CD8-positive, alpha-beta memory T cell (primary cell): ENCODE measurements around the gene IQGAP1. TPM values are rescaled to one million over a fixed set of nuclear protein-coding genes. Genes with fewer than 3 reads are reported as not detected.

Experiments used
- CTCF ChIA-PET: fragments of 350-600 bp; sonication (Branson Sonifier 250); formaldehyde crosslinking; loops from one replicate; lab custom pipeline; 2021; ENCODE audit warnings: antibody characterized with exemption; lab: Charles Lee
- POLR2A ChIA-PET: fragments of 350-600 bp; sonication (Branson Sonifier 250); formaldehyde crosslinking; loops from one replicate; lab custom pipeline; 2021; ENCODE audit warnings: antibody characterized with exemption; lab: Charles Lee
- DNase-seq, 5 donors: peaks; one replicate each; pipeline versions ENCODE4 v3.0.0 to v3.0.0-alpha.2; 2020 to 2022; ENCODE audit warnings: mixed read lengths in 1 of 5
- H3K27ac ChIP-seq: one replicate; pipeline ENCODE4 v1.7.0; 2013; ENCODE audit warnings: low read depth, mild to moderate bottlenecking, low read length, moderate library complexity
- H3K27me3 ChIP-seq: 2 replicates; pipeline ENCODE4 v1.7.0; 2013; ENCODE audit warnings: low read length, mild to moderate bottlenecking; ENCODE audit not compliant: insufficient read depth, poor library complexity, severe bottlenecking
- H3K36me3 ChIP-seq: 2 replicates; pipeline ENCODE4 v1.7.0; 2013; ENCODE audit warnings: mild to moderate bottlenecking, low read length, moderate library complexity; ENCODE audit not compliant: insufficient read depth
- H3K4me1 ChIP-seq: 2 replicates; pipeline ENCODE4 v1.7.0; 2013; ENCODE audit warnings: mild to moderate bottlenecking, low read length, moderate library complexity; ENCODE audit not compliant: insufficient read depth
- H3K4me3 ChIP-seq: 2 replicates; pipeline ENCODE4 v1.7.0; 2013; ENCODE audit warnings: mild to moderate bottlenecking, low read length
- H3K9me3 ChIP-seq: 2 replicates; pipeline ENCODE4 v1.7.0; 2013; ENCODE audit warnings: mild to moderate bottlenecking, low read length
- H3K27ac Mint-ChIP-seq, 8 donors: one replicate each; pipeline ENCODE4 v1.8.0; 2020 to 2021; ENCODE audit warnings: mixed read lengths in 8 of 8, mild to moderate bottlenecking in 6 of 8, inconsistent platforms in 3 of 8, moderate library complexity in 3 of 8
- H3K27me3 Mint-ChIP-seq, 2 donors: one replicate each; pipeline ENCODE4 v1.8.0; 2020 to 2021; ENCODE audit warnings: mixed read lengths in 2 of 2, mild to moderate bottlenecking in 1 of 2, moderate library complexity in 1 of 2
- H3K36me3 Mint-ChIP-seq, 3 donors: one replicate each; pipeline ENCODE4 v1.8.0; 2020 to 2021; ENCODE audit warnings: mixed read lengths in 3 of 3, inconsistent platforms in 1 of 3, mild to moderate bottlenecking in 1 of 3
- H3K4me1 Mint-ChIP-seq, 3 donors: one replicate each; pipeline ENCODE4 v1.8.0; 2020 to 2021; ENCODE audit warnings: mixed read lengths in 3 of 3, inconsistent platforms in 1 of 3, mild to moderate bottlenecking in 1 of 3
- H3K4me3 Mint-ChIP-seq, 7 donors: one replicate each; pipeline ENCODE4 v1.8.0; 2020 to 2021; ENCODE audit warnings: mixed read lengths in 7 of 7, mild to moderate bottlenecking in 6 of 7, moderate library complexity in 4 of 7, inconsistent platforms in 2 of 7
- H3K9me3 Mint-ChIP-seq, 5 donors: one replicate each; pipeline ENCODE4 v1.8.0; 2020 to 2022; ENCODE audit warnings: mixed read lengths in 5 of 5, mild to moderate bottlenecking in 3 of 5, moderate library complexity in 2 of 5, inconsistent platforms in 1 of 5
- polyA plus RNA-seq: library from polyadenylated mRNA; unstranded; fragments of 300-500 nt; fragmentation: Illumina TruSeq; gene quantifications from one replicate; pipeline ENCODE4 v1.2.3, GENCODE V29; 2021
- total RNA-seq, 2 experiments: library from RNA; stranded (reverse); gene quantifications; one replicate each; pipeline ENCODE4 v1.2.3, GENCODE V29; 2021

IQGAP1 gene
- total and polyA plus RNA-seq, 3 experiments from 2014 or later = 151 to 176 (median 173) TPM

GRCh38 chr15:90442423-90442822 lies 54.4 kb downstream of the IQGAP1 start:
- peaks cover 16 to 26% (median 17%) of the 10 kb centered on the region in 3 donors for H3K4me1 Mint-ChIP-seq
- H3K36me3 ChIP-seq = peaks cover 17% of the 10 kb centered on the region
- H3K4me1 ChIP-seq = no peaks in the 10 kb centered on the region
- POLR2A ChIA-PET = no interaction called here
- H3K27me3 ChIP-seq = no peaks in the 10 kb centered on the region
- H3K9me3 ChIP-seq = no peaks in the 10 kb centered on the region
- H3K36me3 Mint-ChIP-seq = peaks cover 6 to 78% (median 18%) of the 10 kb centered on the region in 3 donors
- H3K27ac Mint-ChIP-seq = no peak overlapping the region
- DNase-seq = no peak
- H3K27me3 Mint-ChIP-seq = no peaks in the 10 kb centered on the region
- H3K27ac ChIP-seq = no peak overlapping the region
- no peak overlapping the region for H3K4me3 ChIP-seq
- CTCF ChIA-PET = interaction anchor here (1.0 kb wide), 1 partner anchor 9 kb away, joined by 3 read pairs; no protein-coding TSS in a partner anchor
- no peak overlapping the region for H3K4me3 Mint-ChIP-seq
- H3K9me3 Mint-ChIP-seq = no peaks in the 10 kb centered on the region

GRCh38 chr15:90449206-90449735 lies 61.2 kb downstream of the IQGAP1 start:
- no peak for DNase-seq
- Histone ChIP-seq H3K27ac (no peak overlapping the region), H3K9me3 (no peaks in the 10 kb centered on the region), H3K27me3 (no peaks in the 10 kb centered on the region), H3K4me3 (no peak overlapping the region), H3K36me3 (peaks cover 40% of the 10 kb centered on the region), H3K4me1 (no peaks in the 10 kb centered on the region)
- no peak overlapping the region for H3K4me3 Mint-ChIP-seq
- ChIA-PET POLR2A (interaction anchor here (0.6 kb wide), 1 partner anchor 137 kb away, joined by 10 read pairs; no protein-coding TSS in a partner anchor), CTCF (interaction anchor here (0.7 to 2.1 kb wide), 2 partner anchors 88 to 129 kb away, joined by 3 to 8 read pairs; no protein-coding TSS in a partner anchor)
- no peaks in the 10 kb centered on the region for H3K9me3 Mint-ChIP-seq
- peaks cover 19 to 91% (median 37%) of the 10 kb centered on the region in 3 donors for H3K36me3 Mint-ChIP-seq
- H3K27me3 Mint-ChIP-seq = peaks cover 0 to 1% of the 10 kb centered on the region in 2 donors
- peaks cover 4 to 20% (median 8%) of the 10 kb centered on the region in 3 donors for H3K4me1 Mint-ChIP-seq
- H3K27ac Mint-ChIP-seq = peak overlapping the region in 1 of 8 donors; percentile 74

GRCh38 chr15:90451053-90451850 lies 63.2 kb downstream of the IQGAP1 start:
- H3K27ac Mint-ChIP-seq = peak overlapping the region in 2 of 8 donors; percentile 35 to 57
- CTCF ChIA-PET = interaction anchor here (1.0 to 3.0 kb wide), 6 partner anchors 8 to 179 kb away, joined by 3 to 7 read pairs (median 4); no protein-coding TSS in a partner anchor

GRCh38 chr15:90456236-90456635 lies 68.2 kb downstream of the IQGAP1 start:
- no peaks in the 10 kb centered on the region for H3K4me1 ChIP-seq
- no peaks in the 10 kb centered on the region for H3K27me3 Mint-ChIP-seq
- H3K36me3 Mint-ChIP-seq = peaks cover 22 to 92% (median 38%) of the 10 kb centered on the region in 3 donors
- H3K4me3 ChIP-seq = no peak overlapping the region
- no peaks in the 10 kb centered on the region for H3K9me3 ChIP-seq
- ChIA-PET CTCF (no interaction called here), POLR2A (no interaction called here)
- DNase-seq = no peak
- H3K4me1 Mint-ChIP-seq = peaks cover 8 to 21% (median 9%) of the 10 kb centered on the region in 3 donors
- no peaks in the 10 kb centered on the region for H3K27me3 ChIP-seq
- H3K27ac Mint-ChIP-seq = peak overlapping the region in 1 of 8 donors; percentile 61
- no peak overlapping the region for H3K4me3 Mint-ChIP-seq
- H3K27ac ChIP-seq = no peak overlapping the region
- H3K36me3 ChIP-seq = peaks cover 60% of the 10 kb centered on the region
- no peaks in the 10 kb centered on the region for H3K9me3 Mint-ChIP-seq

More at GRCh38 chr15:90451053-90451850, 63.2 kb downstream of the IQGAP1 start:
- DNase-seq = no peak
- Mint-ChIP-seq H3K27me3 (peaks cover 0 to 1% of the 10 kb centered on the region in 2 donors), H3K4me1 (peaks cover 4 to 16% (median 8%) of the 10 kb centered on the region in 3 donors), H3K36me3 (peaks cover 23 to 95% (median 37%) of the 10 kb centered on the region in 3 donors), H3K4me3 (no peak overlapping the region), H3K9me3 (no peaks in the 10 kb centered on the region)
- Histone ChIP-seq H3K9me3 (no peaks in the 10 kb centered on the region), H3K27me3 (no peaks in the 10 kb centered on the region), H3K27ac (no peak overlapping the region), H3K4me1 (no peaks in the 10 kb centered on the region), H3K4me3 (no peak overlapping the region), H3K36me3 (peaks cover 55% of the 10 kb centered on the region)
- POLR2A ChIA-PET = no interaction called here

- Mint-ChIP-seq H3K4me1 (peaks cover 14 to 33% (median 16%) of the 10 kb centered on the region in 3 donors), H3K27ac (peak overlapping the region in 2 of 8 donors; percentile 62 to 70), H3K4me3 (no peak overlapping the region), H3K36me3 (peaks cover 18 to 89% (median 32%) of the 10 kb centered on the region in 3 donors), H3K27me3 (no peaks in the 10 kb centered on the region), H3K9me3 (no peaks in the 10 kb centered on the region)
- Histone ChIP-seq H3K4me1 (no peaks in the 10 kb centered on the region), H3K27ac (no peak overlapping the region), H3K4me3 (no peak overlapping the region), H3K36me3 (peaks cover 48% of the 10 kb centered on the region), H3K9me3 (no peaks in the 10 kb centered on the region), H3K27me3 (no peaks in the 10 kb centered on the region)
- DNase-seq = no peak
- CTCF ChIA-PET = no interaction called here
- POLR2A ChIA-PET = no interaction called here
Measured at GRCh38 chr15:90458061-90458460, 70.0 kb downstream of the IQGAP1 start.

GRCh38 chr15:90459368-90459767 lies 71.3 kb downstream of the IQGAP1 start:
- H3K27me3 Mint-ChIP-seq = no peaks in the 10 kb centered on the region
- peaks cover 14 to 89% (median 20%) of the 10 kb centered on the region in 3 donors for H3K36me3 Mint-ChIP-seq
- DNase-seq = no peak
- H3K27ac Mint-ChIP-seq = peak overlapping the region in 2 of 8 donors; percentile 51 to 59
- ChIA-PET POLR2A (no interaction called here), CTCF (interaction anchor here (0.9 to 1.3 kb wide), 2 partner anchors 81 to 85 kb away, joined by 3 read pairs; no protein-coding TSS in a partner anchor)
- no peak overlapping the region for H3K4me3 ChIP-seq
- H3K4me1 ChIP-seq = no peaks in the 10 kb centered on the region
- no peaks in the 10 kb centered on the region for H3K9me3 Mint-ChIP-seq
- peaks cover 14 to 31% (median 16%) of the 10 kb centered on the region in 3 donors for H3K4me1 Mint-ChIP-seq
- H3K27ac ChIP-seq = no peak overlapping the region
- H3K27me3 ChIP-seq = no peaks in the 10 kb centered on the region
- peaks cover 37% of the 10 kb centered on the region for H3K36me3 ChIP-seq
- no peaks in the 10 kb centered on the region for H3K9me3 ChIP-seq
- no peak overlapping the region for H3K4me3 Mint-ChIP-seq

GRCh38 chr15:90460142-90460824 lies 72.2 kb downstream of the IQGAP1 start:
- Histone ChIP-seq H3K27ac (peak overlapping the region; percentile 4), H3K4me1 (no peaks in the 10 kb centered on the region), H3K4me3 (no peak overlapping the region), H3K36me3 (peaks cover 28% of the 10 kb centered on the region), H3K9me3 (no peaks in the 10 kb centered on the region), H3K27me3 (no peaks in the 10 kb centered on the region)
- peaks cover 11 to 88% (median 19%) of the 10 kb centered on the region in 3 donors for H3K36me3 Mint-ChIP-seq
- H3K27ac Mint-ChIP-seq = peak overlapping the region in 4 of 8 donors; percentile 52 to 81 (median 53)
- DNase-seq = no peak
- ChIA-PET CTCF (interaction anchor here (0.6 to 1.3 kb wide), 4 partner anchors 82 to 98 kb away, joined by 3 read pairs; no protein-coding TSS in a partner anchor), POLR2A (no interaction called here)
- no peaks in the 10 kb centered on the region for H3K27me3 Mint-ChIP-seq
- peaks cover 14 to 29% (median 16%) of the 10 kb centered on the region in 3 donors for H3K4me1 Mint-ChIP-seq
- no peak overlapping the region for H3K4me3 Mint-ChIP-seq
- H3K9me3 Mint-ChIP-seq = no peaks in the 10 kb centered on the region
